ENCODE results near the gene FBXO21.

FBXO21 gene

GRCh38 chr12:117126335-117126734 is 63.9 kb downstream of the FBXO21 start:
- no peaks in the 10 kb centered on the region for H3K36me3 ChIP-seq (ENCODE audit: insufficient read depth, low read length)
- H3K4me1 ChIP-seq (ENCODE audit: insufficient read depth, low read length): no peaks in the 10 kb centered on the region
- no peaks in the 10 kb centered on the region for H3K9me3 ChIP-seq (ENCODE audit: control insufficient read depth, insufficient read depth, low read length)
- H3K9ac ChIP-seq (ENCODE audit: low read depth, low read length): no peak overlapping the region

GRCh38 chr12:117125767-117126166 is 64.5 kb downstream of the FBXO21 start:
- Histone ChIP-seq H3K9me3 (ENCODE audit: control insufficient read depth, insufficient read depth, low read length) (no peaks in the 10 kb centered on the region), H3K9ac (ENCODE audit: low read depth, low read length) (no peak overlapping the region), H3K4me1 (ENCODE audit: insufficient read depth, low read length) (no peaks in the 10 kb centered on the region), H3K36me3 (ENCODE audit: insufficient read depth, low read length) (no peaks in the 10 kb centered on the region)

GRCh38 chr12:117125272-117125613 is 65.0 kb downstream of the FBXO21 start:
- H3K9ac ChIP-seq (ENCODE audit: low read depth, low read length): no peak overlapping the region

GRCh38 chr12:117124421-117125271 is 65.6 kb downstream of the FBXO21 start:
- Histone ChIP-seq H3K36me3 (ENCODE audit: insufficient read depth, low read length) (no peaks in the 10 kb centered on the region), H3K9ac (ENCODE audit: low read depth, low read length) (no peak overlapping the region), H3K4me1 (ENCODE audit: insufficient read depth, low read length) (no peaks in the 10 kb centered on the region), H3K9me3 (ENCODE audit: control insufficient read depth, insufficient read depth, low read length) (no peaks in the 10 kb centered on the region)

More at GRCh38 chr12:117125272-117125613, 65.0 kb downstream of the FBXO21 start:
- H3K9me3 ChIP-seq (ENCODE audit: control insufficient read depth, insufficient read depth, low read length): no peaks in the 10 kb centered on the region
- no peaks in the 10 kb centered on the region for H3K36me3 ChIP-seq (ENCODE audit: insufficient read depth, low read length)
- no peaks in the 10 kb centered on the region for H3K4me1 ChIP-seq (ENCODE audit: insufficient read depth, low read length)

GRCh38 chr12:117121441-117121840 is 68.8 kb downstream of the FBXO21 start:
- Histone ChIP-seq H3K36me3 (ENCODE audit: insufficient read depth, low read length) (no peaks in the 10 kb centered on the region), H3K9ac (ENCODE audit: low read depth, low read length) (no peak overlapping the region), H3K9me3 (ENCODE audit: control insufficient read depth, insufficient read depth, low read length) (no peaks in the 10 kb centered on the region), H3K4me1 (ENCODE audit: insufficient read depth, low read length) (0 out of 2 replicates have a peak, but pooled peaks cover 3% of the 10 kb centered on the region)

- Histone ChIP-seq H3K36me3 (ENCODE audit: insufficient read depth, low read length) (no peaks in the 10 kb centered on the region), H3K9ac (ENCODE audit: low read depth, low read length) (no peak overlapping the region), H3K4me1 (ENCODE audit: insufficient read depth, low read length) (0 out of 2 replicates have a peak, but pooled peaks cover 3% of the 10 kb centered on the region), H3K9me3 (ENCODE audit: control insufficient read depth, insufficient read depth, low read length) (no peaks in the 10 kb centered on the region)
Observed at GRCh38 chr12:117120787-117121186, 69.5 kb downstream of the FBXO21 start.

GRCh38 chr12:117119592-117120198 is 70.6 kb downstream of the FBXO21 start:
- Histone ChIP-seq H3K9ac (ENCODE audit: low read depth, low read length) (no peak overlapping the region), H3K36me3 (ENCODE audit: insufficient read depth, low read length) (no peaks in the 10 kb centered on the region), H3K9me3 (ENCODE audit: control insufficient read depth, insufficient read depth, low read length) (no peaks in the 10 kb centered on the region), H3K4me1 (ENCODE audit: insufficient read depth, low read length) (0 out of 2 replicates have a peak, but pooled peaks cover 3% of the 10 kb centered on the region)

GRCh38 chr12:117118838-117119591 is 71.3 kb downstream of the FBXO21 start:
- no peak overlapping the region for H3K9ac ChIP-seq (ENCODE audit: low read depth, low read length)
- H3K36me3 ChIP-seq (ENCODE audit: insufficient read depth, low read length): no peaks in the 10 kb centered on the region
- H3K9me3 ChIP-seq (ENCODE audit: control insufficient read depth, insufficient read depth, low read length): no peaks in the 10 kb centered on the region
- 0 out of 2 replicates have a peak, but pooled peaks cover 3% of the 10 kb centered on the region for H3K4me1 ChIP-seq (ENCODE audit: insufficient read depth, low read length)

- Histone ChIP-seq H3K36me3 (ENCODE audit: insufficient read depth, low read length) (no peaks in the 10 kb centered on the region), H3K9ac (ENCODE audit: low read depth, low read length) (no peak overlapping the region), H3K4me1 (ENCODE audit: insufficient read depth, low read length) (peaks cover 11% of the 10 kb centered on the region; the same call in 1 of the 2 replicates), H3K9me3 (ENCODE audit: control insufficient read depth, insufficient read depth, low read length) (no peaks in the 10 kb centered on the region)
Observed at GRCh38 chr12:117114784-117115183, 75.5 kb downstream of the FBXO21 start.

- Histone ChIP-seq H3K9ac (ENCODE audit: low read depth, low read length) (no peak overlapping the region), H3K4me1 (ENCODE audit: insufficient read depth, low read length) (peaks cover 8% of the 10 kb centered on the region; the same call in 1 of the 2 replicates), H3K9me3 (ENCODE audit: control insufficient read depth, insufficient read depth, low read length) (no peaks in the 10 kb centered on the region), H3K36me3 (ENCODE audit: insufficient read depth, low read length) (no peaks in the 10 kb centered on the region)
Observed at GRCh38 chr12:117113231-117113630, 77.0 kb downstream of the FBXO21 start.

- Histone ChIP-seq H3K4me1 (ENCODE audit: insufficient read depth, low read length) (peaks cover 8% of the 10 kb centered on the region; the same call in 1 of the 2 replicates), H3K9me3 (ENCODE audit: control insufficient read depth, insufficient read depth, low read length) (no peaks in the 10 kb centered on the region), H3K36me3 (ENCODE audit: insufficient read depth, low read length) (no peaks in the 10 kb centered on the region), H3K9ac (ENCODE audit: low read depth, low read length) (no peak overlapping the region)
Observed at GRCh38 chr12:117111821-117112595, 78.3 kb downstream of the FBXO21 start.

GRCh38 chr12:117111386-117111785 is 78.9 kb downstream of the FBXO21 start:
- Histone ChIP-seq H3K4me1 (ENCODE audit: insufficient read depth, low read length) (peaks cover 8% of the 10 kb centered on the region; the same call in 1 of the 2 replicates), H3K9ac (ENCODE audit: low read depth, low read length) (no peak overlapping the region), H3K9me3 (ENCODE audit: control insufficient read depth, insufficient read depth, low read length) (no peaks in the 10 kb centered on the region), H3K36me3 (ENCODE audit: insufficient read depth, low read length) (no peaks in the 10 kb centered on the region)

GRCh38 chr12:117109943-117110635 is 80.2 kb downstream of the FBXO21 start:
- no peak overlapping the region for H3K9ac ChIP-seq (ENCODE audit: low read depth, low read length)
- no peaks in the 10 kb centered on the region for H3K36me3 ChIP-seq (ENCODE audit: insufficient read depth, low read length)
- peaks cover 8% of the 10 kb centered on the region; the same call in 1 of the 2 replicates for H3K4me1 ChIP-seq (ENCODE audit: insufficient read depth, low read length)

More at GRCh38 chr12:117109943-117110635, 80.2 kb downstream of the FBXO21 start:
- no peaks in the 10 kb centered on the region for H3K9me3 ChIP-seq (ENCODE audit: control insufficient read depth, insufficient read depth, low read length)
